Heart left ventricle (tissue), 13 donors: Measurements from ENCODE around the gene SLC24A4.

ENCODE experiments used
- POLR2A ChIP-seq, 2 donors: fragments of 450-650 bp; IDR thresholded peaks; one replicate each; pipeline ENCODE4 v1.6.1; 2017; ENCODE audit warnings: antibody characterized with exemption in 2 of 2, mild to moderate bottlenecking in 2 of 2, moderate library complexity in 2 of 2
- TF ChIP-seq, protein P1 (sequence below), 12 donors: fragments of 200-600 bp; sonication (generic) in 4 of 12; IDR thresholded peaks; one replicate each; pipeline versions ENCODE4 v1.5.0 to v1.8.0; 2018 to 2022; ENCODE audit warnings: antibody characterized with exemption in 12 of 12, mild to moderate bottlenecking in 5 of 12
- donor health status: ischemic (EF 13 %, LVEDD 7.1; RV severe dilation, severe dysfunction).
- donor health status: DM: no; HTN: yes; CAD: no.
- donor health status: DM: no; HTN: no; CAD: no.
- donor health status: ischemic (EF 25% LVEDD 6.9; RV normal size, moderate dysfunction).
- donor health status: ischemic (EF 25% LVEDD 5.7; RV mildly dilated, moderate dysfunction).
- donor health status: ischemic (EF 35%, LVEDD 5.7; RV mildly dilated, moderate dysfunction).
- donor health status: nonischemic (EF 11% LVEDD 7.7; RV severe dilation, severe dysfunction).
- donor health status: DM: yes; HTN: yes; CAD: no.
- donor health status: PGD.
- donor health status: ischemic (EF 29% LVEDD 5.4; RV normal size, mild dysfunction).
- donor health status: nonischemic (EF 23%, LVEDD 6.1; RV moderate dilation, normal function).

DNA sequence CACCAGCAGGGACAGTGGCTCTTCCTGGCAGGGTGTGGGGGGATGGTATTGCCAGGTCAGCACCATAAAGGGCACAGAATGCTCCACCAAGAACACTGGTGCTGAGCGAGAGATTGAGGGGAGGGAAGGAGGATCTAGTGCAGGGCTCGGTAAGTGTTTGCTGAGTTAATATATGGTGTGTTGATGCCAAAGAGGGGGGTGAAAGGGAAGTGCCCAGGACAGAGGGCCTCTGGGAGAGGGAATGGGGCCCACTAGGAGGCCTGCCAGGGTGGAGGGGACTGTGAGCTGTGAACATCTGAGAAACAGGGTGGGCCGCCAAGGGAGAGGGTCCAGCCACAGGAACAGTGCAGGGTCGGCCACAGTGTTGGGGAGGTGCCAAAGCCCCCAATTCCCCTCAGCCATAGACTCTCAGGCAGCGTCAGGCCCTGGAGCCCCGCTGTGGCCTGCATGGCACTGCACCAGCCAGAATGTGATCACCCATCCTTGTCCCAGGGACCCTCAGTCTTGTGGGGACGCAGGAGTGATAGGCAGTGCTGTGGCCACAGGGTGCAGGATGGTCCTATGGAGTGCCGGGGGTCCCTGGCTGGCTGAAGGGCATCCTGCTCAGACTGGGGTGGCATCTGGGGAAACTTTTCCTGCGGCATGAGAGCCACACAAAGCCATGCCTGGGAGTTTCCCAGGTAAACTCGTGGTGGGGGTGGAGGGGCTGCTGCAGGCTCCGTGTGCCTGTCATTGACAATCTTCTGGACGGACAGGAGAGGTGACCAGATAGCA lies 202.5 kb downstream of the SLC24A4 start:
- TF ChIP-seq, protein P1, sequence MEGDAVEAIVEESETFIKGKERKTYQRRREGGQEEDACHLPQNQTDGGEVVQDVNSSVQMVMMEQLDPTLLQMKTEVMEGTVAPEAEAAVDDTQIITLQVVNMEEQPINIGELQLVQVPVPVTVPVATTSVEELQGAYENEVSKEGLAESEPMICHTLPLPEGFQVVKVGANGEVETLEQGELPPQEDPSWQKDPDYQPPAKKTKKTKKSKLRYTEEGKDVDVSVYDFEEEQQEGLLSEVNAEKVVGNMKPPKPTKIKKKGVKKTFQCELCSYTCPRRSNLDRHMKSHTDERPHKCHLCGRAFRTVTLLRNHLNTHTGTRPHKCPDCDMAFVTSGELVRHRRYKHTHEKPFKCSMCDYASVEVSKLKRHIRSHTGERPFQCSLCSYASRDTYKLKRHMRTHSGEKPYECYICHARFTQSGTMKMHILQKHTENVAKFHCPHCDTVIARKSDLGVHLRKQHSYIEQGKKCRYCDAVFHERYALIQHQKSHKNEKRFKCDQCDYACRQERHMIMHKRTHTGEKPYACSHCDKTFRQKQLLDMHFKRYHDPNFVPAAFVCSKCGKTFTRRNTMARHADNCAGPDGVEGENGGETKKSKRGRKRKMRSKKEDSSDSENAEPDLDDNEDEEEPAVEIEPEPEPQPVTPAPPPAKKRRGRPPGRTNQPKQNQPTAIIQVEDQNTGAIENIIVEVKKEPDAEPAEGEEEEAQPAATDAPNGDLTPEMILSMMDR (IDR thresholded peaks at IDR 0.05), result no peak
- no peak for TF ChIP-seq POLR2A (IDR thresholded peaks at IDR 0.05)
